ENCODE results near the gene ADCY3.

ADCY3 gene

DNA sequence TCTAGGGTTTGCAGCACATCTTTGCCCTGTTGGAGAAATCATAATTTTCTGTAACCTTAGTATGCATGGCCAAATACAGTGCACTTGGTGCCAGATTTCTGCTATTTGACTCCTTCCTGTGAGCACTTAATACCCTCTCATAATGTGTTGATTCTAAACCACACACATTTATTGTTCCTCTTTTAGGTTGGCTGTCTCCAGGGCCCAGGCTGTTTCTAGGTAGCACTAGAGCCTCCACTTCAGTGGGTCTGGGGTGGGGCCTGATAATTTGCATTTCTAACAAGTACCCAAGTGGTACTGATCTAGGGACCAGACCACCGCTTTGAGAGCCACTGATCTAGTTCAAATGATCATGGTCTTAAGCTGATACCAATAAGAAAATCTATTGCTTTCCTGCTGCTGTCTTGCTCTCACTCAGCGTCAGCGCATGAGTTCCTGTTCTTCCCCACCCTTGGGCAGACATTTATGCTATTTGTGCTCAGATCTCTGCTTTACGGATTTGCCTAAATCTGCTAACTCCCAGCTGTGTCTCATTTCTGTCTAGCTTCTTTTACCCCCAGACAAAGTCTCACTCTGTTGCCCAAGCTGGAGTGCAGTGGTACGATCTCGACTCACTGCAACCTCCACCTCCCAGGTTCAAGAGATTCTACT, 134.2 kb downstream of the ADCY3 start:
- peaks cover 0 to 17% (median 5%) of the 10 kb centered on the region in 5 experiments for H3K27me3 ChIP-seq (replicated peaks in 2 of 5; ENCODE audit: control insufficient read depth in 4 of 5, insufficient read depth in 5 of 5, low read length in 4 of 5)
- H3K27ac ChIP-seq (ENCODE audit: insufficient read depth in 1 of 2, low read depth in 1 of 2, low read length in 2 of 2, poor library complexity in 1 of 2, severe bottlenecking in 2 of 2) = no peak overlapping the region
- H3K4me3 ChIP-seq (ENCODE audit: control insufficient read depth in 1 of 7, extremely low read depth in 1 of 7, insufficient read depth in 4 of 7, low read depth in 2 of 7, low read length in 6 of 7) = peak overlapping the region in 2 of 7 experiments; percentile 11 to 52
- CTCF ChIA-PET = no interaction called here
- H3K9me3 ChIP-seq (ENCODE audit: control extremely low read depth in 1 of 5, control insufficient read depth in 4 of 5, insufficient read depth in 2 of 5, low read depth in 1 of 5, low read length in 4 of 5) = peaks cover 0 to 5% (median 4%) of the 10 kb centered on the region in 5 experiments
- peaks cover 0 to 3% (median 3%) of the 10 kb centered on the region in 4 experiments for H3K36me3 ChIP-seq (ENCODE audit: control insufficient read depth in 4 of 4, insufficient read depth in 4 of 4, low read length in 3 of 4)
- WGBS (ENCODE audit: insufficient coverage) = 30% methylated on average over 6 of the region's 6 CpGs
- peaks cover 0 to 12% (median 9%) of the 10 kb centered on the region in 4 experiments for H3K4me1 ChIP-seq (ENCODE audit: control extremely low read depth in 1 of 4, control insufficient read depth in 4 of 4, insufficient read depth in 4 of 4, low read length in 3 of 4)
- DNase-seq = peak; percentile 44 to 88 (median 81)
- POLR2A ChIA-PET = no interaction called here

DNA sequence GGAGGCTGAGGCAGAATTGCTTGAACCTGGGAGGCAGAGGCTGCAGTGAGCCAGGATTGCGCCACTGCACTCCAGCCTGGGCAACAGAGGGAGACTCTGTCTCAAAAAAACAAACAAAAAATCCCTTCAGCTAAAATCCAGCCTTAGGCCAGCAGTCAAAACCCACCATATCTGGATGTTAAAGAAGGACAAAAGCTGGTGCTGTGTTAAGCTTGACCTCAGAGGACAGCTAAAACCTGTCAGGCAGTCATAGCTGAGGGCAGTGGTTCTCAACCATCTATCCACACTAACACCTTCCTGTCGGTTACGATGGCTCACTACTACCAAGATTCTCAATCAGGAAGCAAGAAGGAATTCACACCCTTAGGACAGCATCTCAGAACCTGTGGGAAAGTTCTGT, 136.4 kb downstream of the ADCY3 start:
- Histone ChIP-seq H3K4me1 (ENCODE audit: control extremely low read depth in 1 of 4, control insufficient read depth in 4 of 4, insufficient read depth in 4 of 4, low read length in 3 of 4) (peaks cover 0 to 20% (median 15%) of the 10 kb centered on the region in 4 experiments), H3K36me3 (ENCODE audit: control insufficient read depth in 4 of 4, insufficient read depth in 4 of 4, low read length in 3 of 4) (no peaks in the 10 kb centered on the region), H3K27ac (ENCODE audit: insufficient read depth in 1 of 2, low read depth in 1 of 2, low read length in 2 of 2, poor library complexity in 1 of 2, severe bottlenecking in 2 of 2) (no peak overlapping the region), H3K9me3 (ENCODE audit: control extremely low read depth in 1 of 5, control insufficient read depth in 4 of 5, insufficient read depth in 2 of 5, low read depth in 1 of 5, low read length in 4 of 5) (peaks cover 0 to 5% (median 4%) of the 10 kb centered on the region in 5 experiments), H3K27me3 (replicated peaks in 2 of 5; ENCODE audit: control insufficient read depth in 4 of 5, insufficient read depth in 5 of 5, low read length in 4 of 5) (peaks cover 0 to 21% (median 5%) of the 10 kb centered on the region in 5 experiments), H3K4me3 (ENCODE audit: control insufficient read depth in 1 of 7, extremely low read depth in 1 of 7, insufficient read depth in 4 of 7, low read depth in 2 of 7, low read length in 6 of 7) (no peak overlapping the region)
- ChIA-PET CTCF (interaction anchor here (1.4 kb wide), 1 partner anchor 9 kb away, joined by 3 read pairs; no protein-coding TSS in a partner anchor), POLR2A (no interaction called here)
- WGBS (ENCODE audit: insufficient coverage) = no CpG with 5 or more reads among the region's 3 CpGs
- no peak for DNase-seq

DNA sequence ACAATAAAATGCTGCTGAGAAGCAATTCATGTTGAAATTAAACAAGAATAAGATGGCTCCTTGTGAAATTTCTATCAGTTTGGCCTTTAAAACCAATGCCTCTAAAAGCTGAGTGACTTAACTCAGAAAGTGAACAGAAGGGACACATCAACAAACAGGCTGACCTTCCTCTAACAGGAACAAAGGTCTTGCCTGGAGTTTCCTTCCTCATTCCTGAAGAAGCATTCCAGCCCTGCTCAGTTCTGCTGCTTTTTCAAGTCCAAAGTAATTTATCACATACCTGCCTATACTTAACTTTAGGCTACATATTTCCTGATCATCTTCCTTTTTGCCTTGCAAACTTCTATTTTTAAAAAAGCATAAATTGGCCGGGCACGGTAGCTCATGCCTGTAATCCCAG, 140.9 kb downstream of the ADCY3 start:
- no peaks in the 10 kb centered on the region for H3K36me3 ChIP-seq (ENCODE audit: control insufficient read depth in 4 of 4, insufficient read depth in 4 of 4, low read length in 3 of 4)
- CTCF ChIA-PET = interaction anchor here (0.7 to 1.8 kb wide), 4 partner anchors 13 to 366 kb away, joined by 3 to 5 read pairs (median 3); partner anchors contain the start of genes CENPO and PTRHD1
- H3K9me3 ChIP-seq (ENCODE audit: control extremely low read depth in 1 of 5, control insufficient read depth in 4 of 5, insufficient read depth in 2 of 5, low read depth in 1 of 5, low read length in 4 of 5) = peaks cover 0 to 5% (median 2%) of the 10 kb centered on the region in 5 experiments
- no peak overlapping the region for H3K4me3 ChIP-seq (ENCODE audit: control insufficient read depth in 1 of 7, extremely low read depth in 1 of 7, insufficient read depth in 4 of 7, low read depth in 2 of 7, low read length in 6 of 7)
- POLR2A ChIA-PET = interaction anchor here (0.6 kb wide), 1 partner anchor 259 kb away, joined by 8 read pairs; no protein-coding TSS in a partner anchor
- WGBS (ENCODE audit: insufficient coverage) = no CpG with 5 or more reads among the region's 2 CpGs
- peaks cover 0 to 9% (median 8%) of the 10 kb centered on the region in 4 experiments for H3K4me1 ChIP-seq (ENCODE audit: control extremely low read depth in 1 of 4, control insufficient read depth in 4 of 4, insufficient read depth in 4 of 4, low read length in 3 of 4)
- H3K27me3 ChIP-seq (replicated peaks in 2 of 5; ENCODE audit: control insufficient read depth in 4 of 5, insufficient read depth in 5 of 5, low read length in 4 of 5) = peaks cover 0 to 18% (median 7%) of the 10 kb centered on the region in 5 experiments
- no peak overlapping the region for H3K27ac ChIP-seq (ENCODE audit: insufficient read depth in 1 of 2, low read depth in 1 of 2, low read length in 2 of 2, poor library complexity in 1 of 2, severe bottlenecking in 2 of 2)
- no peak for DNase-seq

DNA sequence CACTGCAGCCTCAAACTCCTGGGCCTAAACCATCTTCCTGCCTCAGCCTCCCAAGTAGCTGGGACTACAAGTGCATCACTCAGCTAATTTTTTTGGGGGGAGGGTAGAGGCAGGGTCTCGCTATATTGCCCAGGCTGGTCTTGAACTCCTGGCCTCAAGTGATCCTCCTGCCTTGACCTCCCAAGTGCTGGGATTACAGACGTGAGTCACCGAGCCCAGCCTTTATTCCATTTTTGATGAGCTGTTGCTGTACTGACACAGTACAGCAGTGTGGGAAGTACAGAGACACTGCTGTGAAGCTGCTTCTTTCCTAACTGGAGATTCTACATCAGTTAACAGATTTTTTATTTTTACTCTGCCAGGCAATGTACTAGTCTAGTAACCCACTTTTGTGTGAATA, 145.7 kb downstream of the ADCY3 start:
- H3K27ac ChIP-seq (ENCODE audit: insufficient read depth in 1 of 2, low read depth in 1 of 2, low read length in 2 of 2, poor library complexity in 1 of 2, severe bottlenecking in 2 of 2) = no peak overlapping the region
- peaks cover 0 to 9% (median 7%) of the 10 kb centered on the region in 4 experiments for H3K4me1 ChIP-seq (ENCODE audit: control extremely low read depth in 1 of 4, control insufficient read depth in 4 of 4, insufficient read depth in 4 of 4, low read length in 3 of 4)
- ChIA-PET CTCF (interaction anchor here (1.3 kb wide), 1 partner anchor 12 kb away, joined by 3 read pairs; no protein-coding TSS in a partner anchor), POLR2A (interaction anchor here (0.5 kb wide), 1 partner anchor 329 kb away, joined by 4 read pairs; no protein-coding TSS in a partner anchor)
- H3K36me3 ChIP-seq (ENCODE audit: control insufficient read depth in 4 of 4, insufficient read depth in 4 of 4, low read length in 3 of 4) = peaks cover 0 to 9% (median 6%) of the 10 kb centered on the region in 4 experiments
- H3K27me3 ChIP-seq (replicated peaks in 2 of 5; ENCODE audit: control insufficient read depth in 4 of 5, insufficient read depth in 5 of 5, low read length in 4 of 5) = peaks cover 0 to 2% (median 0%) of the 10 kb centered on the region in 5 experiments
- DNase-seq = no peak
- no peak overlapping the region for H3K4me3 ChIP-seq (ENCODE audit: control insufficient read depth in 1 of 7, extremely low read depth in 1 of 7, insufficient read depth in 4 of 7, low read depth in 2 of 7, low read length in 6 of 7)
- 85% methylated on average over 3 of the region's 3 CpGs for WGBS (ENCODE audit: insufficient coverage)
- no peaks in the 10 kb centered on the region for H3K9me3 ChIP-seq (ENCODE audit: control extremely low read depth in 1 of 5, control insufficient read depth in 4 of 5, insufficient read depth in 2 of 5, low read depth in 1 of 5, low read length in 4 of 5)

DNA sequence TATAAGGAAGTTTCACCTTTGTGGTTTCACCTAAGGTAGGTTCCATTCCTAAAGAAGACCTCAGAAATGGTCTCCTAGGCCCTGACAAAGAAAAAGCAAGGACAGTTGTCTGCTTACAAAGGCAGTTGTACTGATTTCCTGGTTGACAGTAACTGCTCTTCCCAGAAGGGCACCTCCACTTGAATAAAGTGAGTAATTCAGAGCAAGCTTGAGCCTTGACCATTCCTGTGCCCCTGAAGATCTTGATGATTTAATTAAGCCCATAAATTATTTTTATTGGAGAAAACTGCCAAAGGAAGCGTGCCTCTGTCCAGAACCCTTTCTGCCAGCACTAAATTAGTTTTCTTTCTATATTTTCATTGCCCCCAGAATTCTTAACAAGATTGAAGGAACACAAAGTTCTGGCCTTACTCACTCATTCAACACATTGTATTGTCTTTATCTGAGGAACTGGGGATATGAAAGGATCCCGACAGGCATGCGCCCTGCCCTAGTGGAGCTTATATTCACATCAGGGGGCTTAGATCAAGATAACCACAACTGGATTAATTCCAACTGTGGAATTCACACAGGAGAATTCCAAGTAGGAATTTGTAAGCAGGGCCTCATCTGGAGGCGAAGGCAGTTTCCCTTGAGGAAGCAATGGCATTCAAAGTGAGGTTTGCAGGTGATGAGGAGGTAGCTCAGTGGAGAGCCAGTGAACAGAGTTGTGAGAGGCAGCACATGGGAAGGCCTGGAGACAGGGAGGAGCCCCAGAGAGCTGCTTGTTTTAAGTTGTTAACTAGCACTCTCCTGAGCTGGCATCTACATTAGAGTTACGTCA, 148.1 kb downstream of the ADCY3 start:
- 100% methylated on average over 5 of the region's 5 CpGs for WGBS (ENCODE audit: insufficient coverage)
- Histone ChIP-seq H3K4me3 (ENCODE audit: control insufficient read depth in 1 of 7, extremely low read depth in 1 of 7, insufficient read depth in 4 of 7, low read depth in 2 of 7, low read length in 6 of 7) (no peak overlapping the region), H3K27me3 (replicated peaks in 2 of 5; ENCODE audit: control insufficient read depth in 4 of 5, insufficient read depth in 5 of 5, low read length in 4 of 5) (peaks cover 0 to 2% (median 0%) of the 10 kb centered on the region in 5 experiments), H3K9me3 (ENCODE audit: control extremely low read depth in 1 of 5, control insufficient read depth in 4 of 5, insufficient read depth in 2 of 5, low read depth in 1 of 5, low read length in 4 of 5) (no peaks in the 10 kb centered on the region), H3K36me3 (ENCODE audit: control insufficient read depth in 4 of 4, insufficient read depth in 4 of 4, low read length in 3 of 4) (peaks cover 4 to 19% (median 10%) of the 10 kb centered on the region in 4 experiments), H3K4me1 (ENCODE audit: control extremely low read depth in 1 of 4, control insufficient read depth in 4 of 4, insufficient read depth in 4 of 4, low read length in 3 of 4) (no peaks in the 10 kb centered on the region), H3K27ac (ENCODE audit: insufficient read depth in 1 of 2, low read depth in 1 of 2, low read length in 2 of 2, poor library complexity in 1 of 2, severe bottlenecking in 2 of 2) (no peak overlapping the region)
- no peak for DNase-seq
- ChIA-PET POLR2A (no interaction called here), CTCF (no interaction called here)

DNA sequence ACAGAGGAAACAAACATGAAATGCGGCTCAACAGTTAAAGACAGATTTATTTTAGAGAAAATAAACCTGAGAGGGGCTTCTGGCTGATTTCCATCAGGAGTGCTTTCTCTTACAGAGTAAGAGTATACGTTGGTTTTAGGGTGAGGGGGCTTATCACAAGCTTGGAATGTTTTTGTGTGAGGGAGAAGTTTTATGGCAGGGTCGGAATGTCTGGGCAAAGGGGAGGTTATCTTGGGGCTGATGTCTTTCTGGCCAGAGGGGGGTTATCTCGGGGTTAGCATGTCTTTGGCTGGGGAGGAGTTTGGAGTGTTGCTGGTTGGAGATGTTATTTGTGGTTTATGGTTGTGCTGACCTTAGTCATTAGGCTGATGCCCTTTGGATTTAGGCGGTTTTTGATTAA, 149.0 kb downstream of the ADCY3 start:
- no peaks in the 10 kb centered on the region for H3K9me3 ChIP-seq (ENCODE audit: control extremely low read depth in 1 of 5, control insufficient read depth in 4 of 5, insufficient read depth in 2 of 5, low read depth in 1 of 5, low read length in 4 of 5)
- CTCF ChIA-PET = no interaction called here
- 97% methylated on average over 4 of the region's 5 CpGs for WGBS (ENCODE audit: insufficient coverage)

More for the DNA sequence above, 149.0 kb downstream of the ADCY3 start:
- H3K4me1 ChIP-seq (ENCODE audit: control extremely low read depth in 1 of 4, control insufficient read depth in 4 of 4, insufficient read depth in 4 of 4, low read length in 3 of 4) = no peaks in the 10 kb centered on the region
- H3K27me3 ChIP-seq (replicated peaks in 2 of 5; ENCODE audit: control insufficient read depth in 4 of 5, insufficient read depth in 5 of 5, low read length in 4 of 5) = no peaks in the 10 kb centered on the region
- no peak for DNase-seq
- H3K36me3 ChIP-seq (ENCODE audit: control insufficient read depth in 4 of 4, insufficient read depth in 4 of 4, low read length in 3 of 4) = peaks cover 6 to 19% (median 13%) of the 10 kb centered on the region in 4 experiments
- no peak overlapping the region for H3K27ac ChIP-seq (ENCODE audit: insufficient read depth in 1 of 2, low read depth in 1 of 2, low read length in 2 of 2, poor library complexity in 1 of 2, severe bottlenecking in 2 of 2)
- POLR2A ChIA-PET = no interaction called here
- no peak overlapping the region for H3K4me3 ChIP-seq (ENCODE audit: control insufficient read depth in 1 of 7, extremely low read depth in 1 of 7, insufficient read depth in 4 of 7, low read depth in 2 of 7, low read length in 6 of 7)
